ENCODE data around the gene PTMS. TPM values are rescaled to one million over a fixed set of nuclear protein-coding genes. Genes with fewer than 3 reads are reported as not detected.

The PTMS gene
- total and polyA plus RNA-seq, 2 experiments from 2014 or later: 111 to 238 TPM

DNA sequence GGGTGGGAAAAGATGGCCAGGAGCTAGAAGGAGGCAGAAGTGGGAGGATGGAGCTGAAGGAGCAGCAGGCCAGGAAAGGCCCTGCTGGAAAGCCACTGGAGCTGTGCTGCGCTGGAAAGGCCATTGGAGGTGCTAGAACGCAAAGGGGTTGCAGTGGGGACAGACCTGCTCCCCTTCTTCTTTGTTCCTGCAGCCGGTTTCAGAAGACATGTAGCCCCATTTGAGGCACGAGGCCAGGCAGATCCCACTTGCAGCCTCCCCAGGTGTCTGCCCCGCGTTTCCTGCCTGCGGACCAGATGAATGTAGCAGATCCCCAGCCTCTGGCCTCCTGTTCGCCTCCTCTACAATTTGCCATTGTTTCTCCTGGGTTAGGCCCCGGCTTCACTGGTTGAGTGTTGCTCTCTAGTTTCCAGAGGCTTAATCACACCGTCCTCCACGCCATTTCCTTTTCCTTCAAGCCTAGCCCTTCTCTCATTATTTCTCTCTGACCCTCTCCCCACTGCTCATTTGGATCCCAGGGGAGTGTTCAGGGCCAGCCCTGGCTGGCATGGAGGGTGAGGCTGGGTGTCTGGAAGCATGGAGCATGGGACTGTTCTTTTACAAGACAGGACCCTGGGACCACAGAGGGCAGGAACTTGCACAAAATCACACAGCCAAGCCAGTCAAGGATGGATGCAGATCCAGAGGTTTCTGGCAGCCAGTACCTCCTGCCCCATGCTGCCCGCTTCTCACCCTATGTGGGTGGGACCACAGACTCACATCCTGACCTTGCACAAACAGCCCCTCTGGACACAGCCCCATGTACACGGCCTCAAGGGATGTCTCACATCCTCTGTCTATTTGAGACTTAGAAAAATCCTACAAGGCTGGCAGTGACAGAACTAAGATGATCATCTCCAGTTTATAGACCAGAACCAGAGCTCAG lies 53.2 kb downstream of the PTMS start (continued):
- TF ChIP-seq ZNF331 (CRISPR knock-in tag; IDR thresholded peaks at IDR 0.05; ENCODE audit: low read depth): no peak
- TF ChIP-seq EZH2phosphoT487 (IDR thresholded peaks at IDR 0.05; ENCODE audit: unreplicated experiment): no peak
- TF ChIP-seq STAT1 (IDR thresholded peaks at IDR 0.05; ENCODE audit: unreplicated experiment): no peak

DNA sequence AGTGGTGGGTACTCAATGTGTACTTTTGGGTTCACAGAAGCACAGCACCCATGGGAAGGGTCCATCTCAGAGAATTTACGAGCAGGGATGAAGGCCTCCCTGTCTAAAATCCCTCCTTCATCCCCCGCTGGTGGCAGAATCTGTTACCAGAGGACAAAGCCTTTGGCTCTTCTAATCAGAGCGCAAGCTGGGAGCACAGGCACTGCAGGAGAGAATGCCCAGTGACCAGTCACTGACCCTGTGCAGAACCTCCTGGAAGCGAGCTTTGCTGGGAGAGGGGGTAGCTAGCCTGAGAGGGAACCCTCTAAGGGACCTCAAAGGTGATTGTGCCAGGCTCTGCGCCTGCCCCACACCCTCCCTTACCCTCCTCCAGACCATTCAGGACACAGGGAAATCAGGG lies 54.0 kb downstream of the PTMS start:
- no peak overlapping the region for H3K27ac Mint-ChIP-seq
- peaks cover 30% of the 10 kb centered on the region for H3K27me3 Mint-ChIP-seq (ENCODE audit: insufficient read depth, low read depth, poor library complexity)
- Histone ChIP-seq H3K4me2 (peak overlapping the region; percentile 94), H2AFZ (no peak overlapping the region), H3K27me3 (ENCODE audit: insufficient read depth) (peaks cover 44% of the 10 kb centered on the region), H4K20me1 (replicated peaks; ENCODE audit: insufficient read depth) (no peaks in the 10 kb centered on the region), H3K4me3 (no peak overlapping the region), H3K9me2 (ENCODE audit: insufficient read depth) (no peaks in the 10 kb centered on the region), H3K79me2 (replicated peaks; ENCODE audit: insufficient read depth) (no peaks in the 10 kb centered on the region), H3K36me3 (ENCODE audit: insufficient read depth) (no peaks in the 10 kb centered on the region), H3K27ac (ENCODE audit: low read depth) (no peak overlapping the region), H3F3A (replicated peaks; ENCODE audit: low read depth) (peaks cover 12% of the 10 kb centered on the region; the same call in 1 of the 2 replicates), H3K4me1 (ENCODE audit: insufficient read depth) (peaks cover 47% of the 10 kb centered on the region)
- ATAC-seq (no peak), DNase-seq (ENCODE audit: low spot score) (no peak)
- H3K4me1 Mint-ChIP-seq: peaks cover 59% of the 10 kb centered on the region
- H3K9me3 Mint-ChIP-seq: no peaks in the 10 kb centered on the region
- H3K4me3 Mint-ChIP-seq: peak overlapping the region; percentile 81; the same call in 2 of the 3 replicates
- TF ChIP-seq POLR2AphosphoS5 (IDR thresholded peaks at IDR 0.05; ENCODE audit: low read depth): no peak
- TF ChIP-seq CTCF (conservative IDR thresholded peaks at IDR 0.05; ENCODE audit: low read depth in 2 of 2): no peak
- H3K36me3 Mint-ChIP-seq (ENCODE audit: low read depth): peaks cover 6% of the 10 kb centered on the region; the same call in 2 of the 3 replicates

Other genes with a start within 250 kb of the PTMS start
- 5,269 and 5,853 TPM in 2 replicates for gene GAPDH, start 231.8 kb upstream of the PTMS start, total RNA-seq (2014; rRNA removed; shearing (Covaris generic))
- gene GAPDH, start 231.8 kb upstream of the PTMS start, polyA plus RNA-seq (2016; fragmentation: Nextera tagmentation; extraction: Ambion mirVana): 6,140 and 6,219 TPM in 2 replicates
- 8.8 and 12.9 TPM in 2 replicates for gene IFFO1, start 210.3 kb upstream of the PTMS start, total RNA-seq (2014; rRNA removed; shearing (Covaris generic))
- 8.9 and 11.2 TPM in 2 replicates for gene IFFO1, start 210.3 kb upstream of the PTMS start, polyA plus RNA-seq (2016; fragmentation: Nextera tagmentation; extraction: Ambion mirVana)
- gene NOP2, start 198.1 kb upstream of the PTMS start, total RNA-seq (2014; rRNA removed; shearing (Covaris generic)): 67.2 and 67.9 TPM in 2 replicates
- 63.3 and 63.4 TPM in 2 replicates for gene NOP2, start 198.1 kb upstream of the PTMS start, polyA plus RNA-seq (2016; fragmentation: Nextera tagmentation; extraction: Ambion mirVana)
- gene CHD4, start 159.0 kb upstream of the PTMS start, total RNA-seq (2014; rRNA removed; shearing (Covaris generic)): 301 and 351 TPM in 2 replicates
- gene CHD4, start 159.0 kb upstream of the PTMS start, polyA plus RNA-seq (2016; fragmentation: Nextera tagmentation; extraction: Ambion mirVana): 317 and 370 TPM in 2 replicates
- 0.38 and 0.89 TPM in 2 replicates for gene LPAR5, start 130.4 kb upstream of the PTMS start, total RNA-seq (2014; rRNA removed; shearing (Covaris generic))
- 0.32 and 0.38 TPM in 2 replicates for gene LPAR5, start 130.4 kb upstream of the PTMS start, polyA plus RNA-seq (2016; fragmentation: Nextera tagmentation; extraction: Ambion mirVana)
- 2.2 TPM in 1 of 2 replicates, not detected in the other for gene ACRBP, start 118.9 kb upstream of the PTMS start, total RNA-seq (2014; rRNA removed; shearing (Covaris generic))
- gene ACRBP, start 118.9 kb upstream of the PTMS start, polyA plus RNA-seq (2016; fragmentation: Nextera tagmentation; extraction: Ambion mirVana): 0.70 TPM in 1 of 2 replicates, not detected in the other
- 22.0 and 27.7 TPM in 2 replicates for gene ING4, start 103.2 kb upstream of the PTMS start, total RNA-seq (2014; rRNA removed; shearing (Covaris generic))
- 25.5 and 29.6 TPM in 2 replicates for gene ING4, start 103.2 kb upstream of the PTMS start, polyA plus RNA-seq (2016; fragmentation: Nextera tagmentation; extraction: Ambion mirVana)
- 30.2 and 35.9 TPM in 2 replicates for gene ZNF384, start 77.0 kb upstream of the PTMS start, total RNA-seq (2014; rRNA removed; shearing (Covaris generic))
- gene ZNF384, start 77.0 kb upstream of the PTMS start, polyA plus RNA-seq (2016; fragmentation: Nextera tagmentation; extraction: Ambion mirVana): 14.7 and 20.5 TPM in 2 replicates
- gene PIANP, start 65.5 kb upstream of the PTMS start, total RNA-seq (2014; rRNA removed; shearing (Covaris generic)): 2.0 and 2.2 TPM in 2 replicates
- 6.4 and 7.7 TPM in 2 replicates for gene PIANP, start 65.5 kb upstream of the PTMS start, polyA plus RNA-seq (2016; fragmentation: Nextera tagmentation; extraction: Ambion mirVana)
- 51.9 and 53.9 TPM in 2 replicates for gene COPS7A, start 42.3 kb upstream of the PTMS start, total RNA-seq (2014; rRNA removed; shearing (Covaris generic))
- 36.9 and 37.7 TPM in 2 replicates for gene COPS7A, start 42.3 kb upstream of the PTMS start, polyA plus RNA-seq (2016; fragmentation: Nextera tagmentation; extraction: Ambion mirVana)
- gene MLF2, start 13.2 kb upstream of the PTMS start, total RNA-seq (2014; rRNA removed; shearing (Covaris generic)): 289 and 292 TPM in 2 replicates
- gene MLF2, start 13.2 kb upstream of the PTMS start, polyA plus RNA-seq (2016; fragmentation: Nextera tagmentation; extraction: Ambion mirVana): 280 and 283 TPM in 2 replicates
- 1.0 and 4.7 TPM in 2 replicates for gene LAG3, start 6.2 kb downstream of the PTMS start, total RNA-seq (2014; rRNA removed; shearing (Covaris generic))
- gene LAG3, start 6.2 kb downstream of the PTMS start, polyA plus RNA-seq (2016; fragmentation: Nextera tagmentation; extraction: Ambion mirVana): 3.7 and 3.9 TPM in 2 replicates
- gene CD4, start 23.2 kb downstream of the PTMS start, total RNA-seq (2014; rRNA removed; shearing (Covaris generic)): 1.5 and 2.2 TPM in 2 replicates
- gene CD4, start 23.2 kb downstream of the PTMS start, polyA plus RNA-seq (2016; fragmentation: Nextera tagmentation; extraction: Ambion mirVana): 2.0 and 2.1 TPM in 2 replicates
- 3.0 and 5.0 TPM in 2 replicates for gene GPR162, start 55.5 kb downstream of the PTMS start, total RNA-seq (2014; rRNA removed; shearing (Covaris generic))
- gene GPR162, start 55.5 kb downstream of the PTMS start, polyA plus RNA-seq (2016; fragmentation: Nextera tagmentation; extraction: Ambion mirVana): 4.7 and 5.0 TPM in 2 replicates
- gene P3H3, start 62.0 kb downstream of the PTMS start, total RNA-seq (2014; rRNA removed; shearing (Covaris generic)): 38.2 and 39.2 TPM in 2 replicates
- 15.8 and 16.4 TPM in 2 replicates for gene P3H3, start 62.0 kb downstream of the PTMS start, polyA plus RNA-seq (2016; fragmentation: Nextera tagmentation; extraction: Ambion mirVana)
- gene GNB3, start 74.6 kb downstream of the PTMS start, total RNA-seq (2014; rRNA removed; shearing (Covaris generic)): 3.3 and 8.2 TPM in 2 replicates
- gene GNB3, start 74.6 kb downstream of the PTMS start, polyA plus RNA-seq (2016; fragmentation: Nextera tagmentation; extraction: Ambion mirVana): 3.6 and 5.4 TPM in 2 replicates
- 37.2 and 47.4 TPM in 2 replicates for gene CDCA3, start 84.9 kb downstream of the PTMS start, total RNA-seq (2014; rRNA removed; shearing (Covaris generic))
- 75.6 and 79.2 TPM in 2 replicates for gene CDCA3, start 84.9 kb downstream of the PTMS start, polyA plus RNA-seq (2016; fragmentation: Nextera tagmentation; extraction: Ambion mirVana)
- 97.2 and 109 TPM in 2 replicates for gene USP5, start 85.8 kb downstream of the PTMS start, total RNA-seq (2014; rRNA removed; shearing (Covaris generic))
- gene USP5, start 85.8 kb downstream of the PTMS start, polyA plus RNA-seq (2016; fragmentation: Nextera tagmentation; extraction: Ambion mirVana): 35.0 and 35.1 TPM in 2 replicates
- 731 and 822 TPM in 2 replicates for gene TPI1, start 101.2 kb downstream of the PTMS start, total RNA-seq (2014; rRNA removed; shearing (Covaris generic))
- 737 and 748 TPM in 2 replicates for gene TPI1, start 101.2 kb downstream of the PTMS start, polyA plus RNA-seq (2016; fragmentation: Nextera tagmentation; extraction: Ambion mirVana)
- gene SPSB2, start 106.9 kb downstream of the PTMS start, total RNA-seq (2014; rRNA removed; shearing (Covaris generic)): 7.6 and 13.1 TPM in 2 replicates
- gene SPSB2, start 106.9 kb downstream of the PTMS start, polyA plus RNA-seq (2016; fragmentation: Nextera tagmentation; extraction: Ambion mirVana): 8.2 and 10.4 TPM in 2 replicates
- 2.5 and 9.1 TPM in 2 replicates for gene LRRC23, start 138.5 kb downstream of the PTMS start, total RNA-seq (2014; rRNA removed; shearing (Covaris generic))
- 2.4 and 2.9 TPM in 2 replicates for gene LRRC23, start 138.5 kb downstream of the PTMS start, polyA plus RNA-seq (2016; fragmentation: Nextera tagmentation; extraction: Ambion mirVana)
- 50.8 and 53.5 TPM in 2 replicates for gene ENO2, start 148.2 kb downstream of the PTMS start, total RNA-seq (2014; rRNA removed; shearing (Covaris generic))
- gene ENO2, start 148.2 kb downstream of the PTMS start, polyA plus RNA-seq (2016; fragmentation: Nextera tagmentation; extraction: Ambion mirVana): 43.5 and 50.0 TPM in 2 replicates
- gene ATN1, start 161.6 kb downstream of the PTMS start, total RNA-seq (2014; rRNA removed; shearing (Covaris generic)): 49.6 and 52.8 TPM in 2 replicates
- 27.2 and 29.5 TPM in 2 replicates for gene ATN1, start 161.6 kb downstream of the PTMS start, polyA plus RNA-seq (2016; fragmentation: Nextera tagmentation; extraction: Ambion mirVana)
- not detected in 2 replicates for gene RNU7-1, start 177.5 kb downstream of the PTMS start, total RNA-seq (2014; rRNA removed; shearing (Covaris generic))
- gene RNU7-1, start 177.5 kb downstream of the PTMS start, polyA plus RNA-seq (2016; fragmentation: Nextera tagmentation; extraction: Ambion mirVana): not detected in 2 replicates
- 186 and 204 TPM in 2 replicates for gene C12orf57, start 177.7 kb downstream of the PTMS start, total RNA-seq (2014; rRNA removed; shearing (Covaris generic))
- gene C12orf57, start 177.7 kb downstream of the PTMS start, polyA plus RNA-seq (2016; fragmentation: Nextera tagmentation; extraction: Ambion mirVana): 262 and 285 TPM in 2 replicates
- gene PTPN6, start 185.0 kb downstream of the PTMS start, total RNA-seq (2014; rRNA removed; shearing (Covaris generic)): 24.7 and 25.3 TPM in 2 replicates
- 35.4 and 40.6 TPM in 2 replicates for gene PTPN6, start 185.0 kb downstream of the PTMS start, polyA plus RNA-seq (2016; fragmentation: Nextera tagmentation; extraction: Ambion mirVana)
- 378 and 416 TPM in 2 replicates for gene PHB2, start 204.3 kb downstream of the PTMS start, total RNA-seq (2014; rRNA removed; shearing (Covaris generic))
- 224 and 238 TPM in 2 replicates for gene PHB2, start 204.3 kb downstream of the PTMS start, polyA plus RNA-seq (2016; fragmentation: Nextera tagmentation; extraction: Ambion mirVana)
- gene EMG1, start 204.6 kb downstream of the PTMS start, total RNA-seq (2014; rRNA removed; shearing (Covaris generic)): 66.7 and 71.7 TPM in 2 replicates
- gene EMG1, start 204.6 kb downstream of the PTMS start, polyA plus RNA-seq (2016; fragmentation: Nextera tagmentation; extraction: Ambion mirVana): 157 and 160 TPM in 2 replicates

Data from GM23338 (cell line).